CD4-positive, alpha-beta T cell treated with Interleukin-15 for 4 hours (primary cell): ENCODE data around the gene RNASE11.
"Not testable (repeated sequence)": the region's sequence is repeated elsewhere in the genome, so short reads cannot be mapped to it uniquely, and the experiment has no call there.

Source experiments
- DNase-seq: peaks from one replicate; pipeline ENCODE4 v3.0.0-alpha.2; 2020; ENCODE audit warnings: low spot score

RNASE11 gene

DNA sequence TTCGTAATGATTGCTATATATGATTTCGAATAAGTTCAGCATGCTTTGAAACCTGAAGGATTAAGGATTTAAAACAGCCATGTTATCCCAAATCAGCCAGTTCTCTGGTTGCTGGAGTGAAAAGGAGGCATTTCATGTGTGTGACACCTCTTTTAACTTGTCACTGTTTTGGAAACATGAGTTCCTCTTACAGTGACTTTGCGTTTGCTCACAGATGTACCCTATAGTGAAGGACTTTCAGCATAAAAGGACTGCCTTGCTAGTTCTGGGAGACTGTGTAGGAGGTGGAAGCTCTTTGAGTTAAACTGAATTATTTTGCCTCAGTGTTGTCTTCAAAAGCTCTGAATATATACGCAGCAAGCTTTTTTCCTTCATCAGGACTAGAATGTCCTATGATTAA lies 7.6 kb downstream of the RNASE11 start:
- DNase-seq = no peak

DNA sequence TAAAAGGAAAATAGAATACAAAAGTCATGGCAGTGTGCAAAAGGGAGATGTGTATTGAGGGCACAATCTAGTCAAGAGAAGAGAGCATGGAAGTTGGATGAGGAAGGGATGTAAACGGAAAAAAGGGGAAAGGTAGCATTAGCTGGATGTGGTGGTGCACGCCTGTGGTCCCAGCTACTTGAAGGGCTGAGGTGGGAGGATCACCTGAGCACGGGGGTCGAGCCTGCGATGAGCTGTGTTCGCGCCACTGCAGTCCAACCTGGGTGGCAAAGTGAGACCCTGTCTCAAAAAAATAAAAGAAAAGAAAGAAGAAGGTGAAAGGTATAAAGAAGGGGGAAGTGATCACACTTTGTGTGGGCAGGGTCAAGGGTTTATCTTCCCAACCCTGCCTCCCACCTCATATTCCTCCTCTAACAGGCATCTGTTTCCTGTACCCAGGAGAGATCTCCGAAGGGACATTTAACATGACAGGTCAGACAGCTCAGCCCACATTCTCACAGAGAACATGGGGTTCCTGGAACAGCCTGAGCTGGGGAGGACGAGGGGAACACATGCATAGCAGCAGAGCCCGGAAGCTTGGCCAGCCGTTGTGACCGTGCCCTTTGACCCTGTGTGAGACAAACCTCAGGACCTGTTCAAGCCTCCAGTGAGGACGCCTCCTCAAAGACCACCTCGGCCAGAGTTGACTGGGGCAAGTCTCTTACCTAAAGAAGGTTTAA lies 8.9 kb downstream of the RNASE11 start:
- DNase-seq = no peak

DNA sequence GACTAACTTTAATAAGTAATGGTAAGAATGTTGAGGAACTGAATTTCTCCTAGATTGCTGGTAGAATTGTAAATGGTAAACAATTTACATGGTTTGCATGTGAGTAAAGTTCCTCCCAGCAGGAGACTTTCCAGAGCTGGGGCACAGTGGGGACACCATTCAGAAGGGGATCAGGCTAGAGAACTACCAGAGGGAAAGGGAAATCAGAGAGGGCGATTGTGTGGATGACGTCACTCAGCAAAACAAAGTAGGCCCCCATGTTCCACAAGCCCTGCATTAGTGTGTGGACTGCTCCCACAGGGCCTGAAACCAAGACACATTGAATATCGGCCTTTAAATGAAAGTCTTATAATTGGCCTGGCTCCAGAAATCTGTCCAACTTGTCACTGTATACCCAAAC lies 9.5 kb downstream of the RNASE11 start:
- DNase-seq = no peak

DNA sequence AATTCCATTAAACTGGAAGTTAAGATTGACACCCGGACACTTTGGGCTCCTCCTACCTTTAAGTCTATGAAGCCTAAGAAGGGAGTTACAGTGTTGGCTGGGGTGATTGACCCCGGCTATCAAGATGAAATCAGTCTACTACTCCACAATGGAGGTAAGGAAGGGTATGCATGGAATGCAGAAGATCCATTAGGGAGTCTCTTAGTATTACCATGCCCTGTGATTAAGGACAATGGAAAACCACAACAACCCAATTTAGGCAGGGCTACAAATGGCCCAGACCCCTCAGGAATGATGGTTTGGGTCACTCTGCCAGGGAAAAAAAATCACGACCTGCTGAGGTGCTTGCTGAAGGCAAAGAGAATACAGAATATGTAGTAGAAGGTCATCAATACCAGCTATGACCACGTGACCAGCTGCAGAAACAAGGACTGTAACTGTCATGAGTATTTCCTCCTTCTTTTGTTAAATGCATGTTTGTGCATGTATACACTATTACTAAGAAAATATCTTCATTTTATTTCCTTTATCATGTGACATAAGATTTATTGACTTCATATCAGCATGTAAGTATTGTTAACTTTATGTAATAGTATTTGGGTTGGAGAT lies 15.3 kb downstream of the RNASE11 start:
- not testable (repeated sequence) for DNase-seq

DNA sequence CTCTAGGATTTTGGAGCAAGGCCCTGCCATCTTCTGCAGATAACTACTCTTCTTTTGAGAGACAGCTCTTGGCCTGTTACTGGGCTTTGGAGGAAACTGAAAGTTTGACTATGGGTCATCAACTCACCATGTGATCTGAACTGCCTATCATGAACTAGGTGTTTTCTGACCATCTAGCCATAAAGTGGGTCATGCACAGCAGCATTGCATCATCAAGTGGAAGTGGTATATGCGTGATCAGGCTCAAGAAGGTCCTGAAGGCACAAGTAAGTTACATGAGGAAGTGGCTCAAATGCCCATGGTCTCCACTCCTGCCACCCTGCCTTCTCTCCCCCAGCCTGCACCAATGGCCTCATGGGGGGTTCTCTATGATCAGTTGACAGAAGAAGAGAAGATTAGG lies 17.1 kb downstream of the RNASE11 start:
- not testable (repeated sequence) for DNase-seq

DNA sequence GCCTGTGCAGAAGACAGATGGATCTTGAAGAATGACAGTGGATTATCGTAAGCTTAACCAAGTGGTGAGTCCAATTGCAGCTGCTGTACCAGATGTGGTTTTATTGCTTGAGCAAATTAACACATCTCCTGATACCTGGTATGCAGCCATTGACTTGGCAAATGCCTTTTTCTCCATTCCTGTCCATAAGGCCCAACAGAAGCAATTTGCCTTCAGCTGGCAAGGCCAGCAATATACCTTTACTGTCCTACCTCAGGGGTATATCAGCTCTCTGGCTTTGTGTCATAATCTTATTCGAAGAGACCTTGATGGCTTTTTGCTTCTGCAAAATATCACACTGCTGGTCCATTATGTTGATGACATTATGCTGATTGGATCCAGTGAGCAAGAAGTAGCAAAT lies 17.9 kb downstream of the RNASE11 start:
- DNase-seq = not testable (repeated sequence)

DNA sequence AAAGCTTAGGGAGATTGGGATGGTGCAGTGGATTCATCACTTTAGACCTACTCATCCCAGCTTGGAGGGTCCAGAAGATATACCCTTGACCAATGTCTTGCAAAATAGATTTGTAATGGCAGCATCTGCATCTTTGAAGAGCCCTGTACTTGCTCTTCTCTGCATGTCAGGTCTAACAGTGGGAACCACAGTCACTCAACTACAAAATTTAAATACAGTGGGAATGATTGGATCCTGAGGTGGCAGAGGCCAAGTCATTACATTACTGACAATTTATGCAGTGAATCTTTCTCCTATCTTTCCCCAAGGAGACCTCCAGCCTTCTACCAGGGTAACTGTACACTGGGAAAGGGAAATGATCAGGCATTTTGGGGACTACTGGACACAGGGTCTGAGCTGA lies 18.7 kb downstream of the RNASE11 start:
- DNase-seq = no peak

DNA sequence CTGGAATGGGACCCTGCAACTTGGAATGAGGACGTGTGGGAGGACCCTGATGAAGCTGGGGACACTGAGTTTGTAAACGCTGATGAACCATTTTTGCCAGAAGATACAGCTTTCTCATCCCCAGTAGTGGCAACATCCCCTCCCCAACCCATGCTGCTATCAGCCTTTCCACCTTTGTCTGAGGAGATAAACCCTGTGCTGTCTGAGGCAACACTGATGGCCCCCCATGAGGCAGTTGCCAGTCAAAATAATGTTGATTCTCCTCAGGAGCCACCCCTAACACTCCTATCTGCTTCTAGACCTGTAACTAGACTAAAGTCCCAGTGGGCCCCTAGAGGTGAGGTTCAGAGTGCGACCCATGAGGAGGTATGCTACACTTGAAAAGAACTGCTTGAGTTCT lies 19.4 kb downstream of the RNASE11 start:
- DNase-seq = no peak

DNA sequence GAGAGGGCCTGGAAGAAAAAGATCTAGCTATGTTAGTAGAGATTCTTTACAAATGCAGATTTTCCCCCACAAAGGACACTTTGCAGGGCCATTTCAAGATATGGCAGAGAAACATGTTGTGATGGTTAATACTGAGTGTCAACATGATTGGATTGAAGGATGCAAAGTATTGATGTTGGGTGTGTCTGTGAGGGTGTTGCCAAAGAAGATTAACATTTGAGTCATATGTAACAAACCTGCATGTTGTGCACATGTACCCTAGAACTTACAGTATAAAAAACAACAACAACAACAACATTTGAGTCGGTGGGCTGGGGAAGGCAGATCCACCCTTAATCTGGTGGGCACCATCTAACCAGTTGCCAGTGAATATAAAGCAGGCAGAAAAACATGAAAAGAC lies 20.6 kb downstream of the RNASE11 start:
- DNase-seq = not testable (repeated sequence)

DNA sequence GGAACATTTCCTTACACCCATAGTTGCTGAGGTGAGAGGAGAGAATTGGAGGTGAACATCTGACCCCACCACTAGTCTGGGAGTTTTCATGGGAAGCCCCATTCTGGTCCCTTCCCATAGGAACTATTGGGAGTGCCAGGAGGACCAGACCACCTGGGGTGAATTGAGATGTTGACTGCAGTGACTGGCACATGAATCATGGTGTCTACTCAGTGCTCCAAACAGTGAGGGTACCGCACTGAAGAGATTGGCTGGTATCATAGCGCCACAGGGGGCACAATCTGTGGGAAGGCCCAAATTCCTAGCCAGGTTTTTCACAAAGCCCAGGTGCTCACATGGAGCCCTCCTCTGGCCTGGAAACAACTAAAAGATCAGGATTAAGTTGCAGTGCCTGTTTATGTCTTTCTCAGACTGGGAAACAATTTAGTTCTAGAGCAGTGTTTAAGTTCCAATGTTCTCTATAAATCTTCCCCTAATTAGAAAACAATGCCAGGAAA lies 23.3 kb downstream of the RNASE11 start:
- no peak for DNase-seq

DNA sequence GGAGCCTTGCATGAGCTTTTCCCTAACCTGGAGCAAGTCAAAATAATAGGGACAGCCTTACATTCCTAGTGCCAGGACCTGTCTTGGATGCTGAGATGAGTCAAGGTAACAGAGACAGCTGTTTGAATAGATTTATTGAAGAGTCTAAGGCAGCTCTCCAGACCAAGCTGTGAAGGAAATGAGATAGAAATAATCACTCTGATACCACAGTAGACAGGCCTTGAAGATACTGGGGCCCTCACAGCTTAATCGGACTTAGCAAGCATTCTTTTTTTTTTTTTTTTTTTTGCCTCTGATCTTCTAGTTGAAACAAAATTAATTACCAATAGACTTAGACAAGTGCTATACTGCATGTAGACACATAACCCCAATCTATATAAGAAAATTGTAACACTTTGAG lies 23.8 kb downstream of the RNASE11 start:
- DNase-seq = no peak

DNA sequence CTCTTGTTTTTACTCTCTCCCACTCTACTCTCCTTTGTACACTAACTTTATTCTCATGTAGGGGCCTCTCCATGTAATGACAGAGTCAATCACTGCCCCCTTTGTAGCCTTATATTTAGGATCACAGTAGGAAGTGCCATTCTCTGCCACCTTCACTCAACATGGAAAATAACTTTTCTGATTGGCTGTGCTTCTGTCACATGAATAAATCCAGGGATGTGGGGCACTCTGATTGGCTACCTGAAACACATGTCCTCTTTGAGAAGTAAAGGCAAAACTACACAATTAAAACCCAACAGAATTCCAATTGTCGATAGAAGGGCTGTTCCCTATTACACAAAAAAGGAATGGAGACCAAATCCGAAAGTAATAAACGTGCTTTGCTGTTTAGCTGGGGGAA lies 26.8 kb downstream of the RNASE11 start, which contains the start of gene RNASE9:
Gene RNASE9 (minus strand): TSS at position 87 of the 400 bp plus-strand sequence.
- DNase-seq = no peak

DNA sequence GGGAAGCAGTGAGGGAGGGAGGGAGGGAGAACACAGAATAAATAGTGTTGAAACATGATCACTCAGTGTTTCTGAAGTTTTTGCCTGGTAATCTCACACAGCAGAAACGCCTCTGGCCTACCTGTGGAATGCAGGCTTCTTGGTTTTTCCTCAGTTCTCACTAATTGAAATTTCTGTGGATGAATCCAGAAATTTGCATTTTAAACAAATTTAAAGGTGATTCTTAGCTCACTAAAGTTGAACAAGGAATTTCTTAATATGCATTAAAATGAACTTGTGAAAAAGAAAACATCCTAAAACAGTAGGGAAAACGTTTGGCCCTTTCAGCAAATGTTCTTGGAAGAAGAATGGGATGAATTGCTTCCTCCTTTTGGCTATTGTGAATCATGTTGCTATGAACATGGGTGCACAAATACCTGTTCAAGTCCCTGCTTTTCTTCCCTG lies 28.3 kb downstream of the RNASE11 start:
- DNase-seq = no peak

DNA sequence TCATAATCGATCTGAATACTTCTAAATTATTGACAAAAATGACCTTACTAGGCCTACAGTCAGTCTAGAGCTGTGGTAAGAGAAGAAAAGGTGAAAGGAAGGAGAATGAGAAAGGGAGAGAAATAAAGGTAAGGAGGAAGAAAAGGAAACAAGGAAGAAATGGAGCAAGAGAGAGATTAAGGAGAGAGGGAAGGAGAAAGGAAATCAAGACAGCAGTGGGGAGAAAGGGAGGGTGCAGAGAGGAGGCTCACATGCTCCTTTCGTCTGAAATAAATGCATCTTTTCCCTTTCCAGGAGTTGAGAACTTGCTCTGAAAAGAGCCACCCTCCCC lies 30.6 kb downstream of the RNASE11 start:
- DNase-seq = no peak

DNA sequence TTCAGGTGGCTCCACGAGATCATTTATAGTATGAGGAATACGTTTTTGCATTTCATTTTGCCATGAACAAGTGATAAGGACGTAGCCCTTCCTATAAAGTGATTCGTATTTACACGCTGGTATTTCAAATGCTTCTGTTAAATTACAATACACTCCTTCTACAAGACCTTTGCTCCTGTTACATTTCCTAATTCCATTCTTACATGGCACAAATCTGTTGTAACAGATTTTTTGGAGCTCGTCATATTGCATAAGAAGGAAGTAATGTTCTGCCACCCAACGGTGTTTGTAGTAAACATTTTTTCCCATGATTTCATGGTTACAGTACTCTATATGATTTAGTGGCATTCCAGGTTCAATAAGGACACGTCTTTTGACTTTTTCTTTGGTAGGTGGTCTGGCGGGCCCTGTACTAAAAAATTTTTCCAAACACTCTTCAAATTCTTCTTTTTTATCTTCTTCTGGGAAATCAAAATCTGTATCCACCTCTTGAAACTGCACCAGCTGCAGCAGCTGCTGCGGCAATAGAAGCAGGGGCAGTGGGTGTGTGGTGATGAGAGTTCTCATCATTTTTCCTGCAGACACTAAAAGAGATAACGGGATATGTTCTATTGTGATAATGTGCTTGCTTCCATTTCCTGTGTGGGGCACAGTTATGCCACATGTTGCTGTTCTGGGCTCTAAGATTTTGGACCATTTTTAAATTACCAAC lies 31.1 kb downstream of the RNASE11 start:
- DNase-seq = no peak

DNA sequence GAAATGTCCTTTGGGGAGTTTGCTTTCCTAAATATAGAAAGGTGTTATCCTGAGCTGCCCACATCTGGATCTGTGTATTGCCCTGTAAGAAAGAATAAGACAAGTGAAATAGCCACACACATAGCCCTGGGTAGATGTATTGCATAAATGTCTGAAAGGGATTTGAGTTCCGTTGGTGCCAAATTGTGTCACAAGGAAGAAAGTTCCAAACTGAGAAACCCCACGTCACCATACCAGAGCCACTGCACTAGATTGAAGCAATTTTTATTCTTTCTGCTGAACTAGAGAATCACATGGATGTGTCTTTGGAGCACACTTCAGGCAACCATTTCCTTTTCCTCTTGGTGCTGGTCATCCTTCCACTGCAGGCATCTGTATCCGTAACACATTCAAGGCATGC lies 32.0 kb downstream of the RNASE11 start:
- DNase-seq = no peak

DNA sequence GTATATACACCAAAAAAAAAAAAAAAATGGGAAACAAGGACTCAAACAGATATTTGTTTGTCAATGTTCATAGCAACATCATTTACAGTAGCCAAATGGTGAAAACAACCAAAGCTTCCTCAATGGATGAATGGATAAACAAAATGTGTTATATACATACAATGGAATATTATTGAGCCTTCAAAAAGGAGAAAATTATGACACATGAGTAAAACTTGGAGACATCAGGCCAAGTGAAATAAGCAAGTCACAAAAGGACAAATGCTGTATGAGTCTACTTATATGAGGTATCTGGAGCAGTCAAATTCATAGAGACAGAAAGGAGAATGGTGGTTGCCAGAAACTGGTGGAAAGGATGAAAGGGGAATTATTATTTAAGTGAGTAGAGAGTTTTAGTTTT lies 34.8 kb downstream of the RNASE11 start:
- DNase-seq = no peak

DNA sequence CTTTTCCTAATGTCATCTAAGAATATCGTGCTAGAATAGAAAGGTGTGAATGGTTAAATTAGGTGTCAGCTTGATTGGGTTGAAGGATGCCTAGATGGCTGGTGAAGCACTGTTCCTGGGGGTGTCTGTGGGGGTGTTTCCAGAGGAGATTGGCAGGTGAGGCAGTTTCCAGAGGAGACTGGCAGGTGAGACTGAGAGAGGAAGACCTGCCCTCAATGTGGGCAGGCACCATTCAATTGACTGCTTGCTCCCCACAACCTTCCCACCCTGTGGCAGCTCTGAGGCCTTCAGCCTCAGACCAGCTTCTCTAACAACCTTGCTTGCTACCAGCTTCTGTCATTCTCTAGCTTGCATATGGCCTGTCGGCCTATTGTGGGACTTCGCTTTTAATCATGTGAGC lies 36.2 kb downstream of the RNASE11 start:
- DNase-seq = no peak

DNA sequence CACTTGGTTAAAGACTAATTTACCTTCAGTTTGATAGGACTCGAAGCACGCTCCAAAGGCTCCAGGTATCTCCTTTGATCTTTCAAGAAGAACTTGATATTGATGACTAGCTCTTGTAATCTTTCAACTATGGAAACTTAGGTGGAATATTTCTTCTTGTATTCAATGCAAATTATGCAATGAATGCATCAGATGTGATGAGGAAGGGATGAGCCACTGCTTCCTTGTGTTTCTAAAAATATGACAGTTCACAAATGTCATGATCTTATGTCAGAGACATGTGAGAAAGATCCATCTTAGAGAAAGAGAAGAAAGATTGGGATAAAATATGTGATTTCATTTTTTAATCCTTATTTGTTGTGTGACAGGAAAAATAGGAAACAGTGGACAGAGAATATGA lies 36.9 kb downstream of the RNASE11 start:
- no peak for DNase-seq

DNA sequence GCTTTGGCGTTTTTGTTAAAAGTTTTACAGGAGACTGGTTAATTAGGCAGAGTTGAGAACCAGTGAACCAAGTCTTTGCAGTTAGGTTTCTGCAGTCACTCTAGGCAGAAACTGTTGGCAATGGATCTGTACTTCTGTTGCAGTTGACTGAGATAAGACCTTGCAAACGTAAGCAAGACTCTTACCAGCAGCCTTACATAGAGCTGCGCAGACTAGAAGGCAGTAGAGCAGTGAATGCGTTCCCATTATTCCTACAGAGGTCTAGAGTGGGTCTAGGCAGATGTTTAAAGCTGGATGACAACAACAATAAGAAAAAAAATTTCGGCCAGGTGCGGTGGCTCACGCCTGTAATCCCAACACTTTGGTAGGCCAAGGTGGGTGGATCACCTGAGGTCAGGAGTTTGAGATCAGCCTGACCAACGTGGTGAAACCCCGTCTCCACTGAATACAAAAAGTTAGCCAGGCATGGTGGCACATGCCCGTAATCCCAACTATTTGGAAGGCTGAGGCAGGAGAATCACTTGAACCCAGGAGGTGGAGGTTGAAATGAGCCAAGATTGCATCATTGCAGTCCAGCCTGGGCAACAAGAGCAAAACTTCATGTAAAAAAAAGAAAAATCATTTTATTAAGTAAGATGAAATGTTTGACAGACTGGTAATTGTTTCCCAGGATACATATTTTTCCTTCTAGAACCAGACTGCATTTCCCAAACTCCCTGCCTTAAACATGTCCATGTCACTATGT lies 39.2 kb downstream of the RNASE11 start:
- DNase-seq = no peak

DNA sequence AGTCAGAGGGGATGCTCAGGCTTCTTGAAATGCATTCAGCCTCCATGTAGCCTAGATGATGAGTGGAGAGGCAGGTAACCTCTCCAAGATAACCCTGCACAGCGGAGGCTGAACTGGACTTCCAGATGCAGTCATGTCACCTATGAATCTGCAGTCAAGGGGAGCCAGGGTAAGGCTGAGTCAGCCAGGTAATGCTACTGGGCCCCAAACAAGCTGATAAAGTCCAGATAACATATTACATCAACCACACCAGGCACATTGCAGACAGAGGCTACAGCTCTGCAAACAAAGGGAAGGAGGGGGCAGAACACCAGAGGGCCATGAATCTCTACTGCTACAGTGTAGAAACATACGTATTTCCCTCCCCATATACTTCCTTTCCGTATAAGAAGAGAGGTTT lies 40.9 kb downstream of the RNASE11 start:
- no peak for DNase-seq

DNA sequence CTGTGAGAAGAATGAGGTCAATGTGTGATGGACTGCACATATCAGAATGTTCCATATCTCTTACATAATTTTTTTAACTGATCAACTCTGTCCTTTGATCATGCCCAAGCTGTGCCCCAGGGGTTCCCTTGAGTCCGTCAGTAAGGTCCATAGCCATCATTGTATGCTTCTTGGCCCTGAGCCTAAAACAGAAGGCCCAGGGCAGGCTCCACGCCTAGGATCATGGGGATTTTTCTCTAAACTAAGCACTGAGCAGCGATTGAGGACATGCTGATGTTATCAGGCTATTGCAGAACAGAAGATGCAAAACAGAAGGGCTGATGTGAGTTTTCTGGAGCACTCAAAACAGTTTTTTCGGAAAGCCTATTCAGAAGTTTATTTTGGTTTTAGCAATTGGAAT lies 47.9 kb downstream of the RNASE11 start:
- DNase-seq = no peak
